Fibroblast of skin of right biceps (primary cell): Measurements from ENCODE around the gene MYCN.
"Not testable (repeated sequence)": the region's sequence is repeated elsewhere in the genome, so short reads cannot be mapped to it uniquely, and the experiment has no call there.

Experiments used
- DNase-seq: peaks from one replicate; pipeline ENCODE4 v3.0.0-alpha.2; 2013

MYCN gene

GRCh38 chr2:15908371-15908770, 32.0 kb upstream of the MYCN start:
- DNase-seq = no peak

- DNase-seq = no peak
Observed at GRCh38 chr2:15909157-15909556, 31.2 kb upstream of the MYCN start.

GRCh38 chr2:15909736-15910135, 30.6 kb upstream of the MYCN start:
- no peak for DNase-seq

DNA sequence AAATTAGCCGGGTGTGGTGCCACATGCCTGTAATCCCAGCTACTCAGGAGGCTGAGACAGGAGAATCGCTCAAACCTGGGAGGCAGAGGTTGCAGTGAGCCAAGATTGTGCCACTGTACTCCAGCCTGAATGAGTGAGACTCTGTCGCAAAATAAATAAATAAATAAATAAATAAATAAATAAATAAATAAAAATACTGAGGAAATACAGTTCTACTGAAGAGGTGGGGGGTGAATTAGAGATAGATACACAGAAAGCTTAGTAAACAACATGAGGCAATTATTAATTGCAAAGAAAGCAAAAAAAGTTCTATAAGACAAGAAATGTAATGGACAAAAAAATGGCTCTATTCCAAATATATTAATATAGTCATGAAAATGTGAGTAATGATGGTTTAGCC, 29.1 kb upstream of the MYCN start:
- not testable (repeated sequence) for DNase-seq

DNA sequence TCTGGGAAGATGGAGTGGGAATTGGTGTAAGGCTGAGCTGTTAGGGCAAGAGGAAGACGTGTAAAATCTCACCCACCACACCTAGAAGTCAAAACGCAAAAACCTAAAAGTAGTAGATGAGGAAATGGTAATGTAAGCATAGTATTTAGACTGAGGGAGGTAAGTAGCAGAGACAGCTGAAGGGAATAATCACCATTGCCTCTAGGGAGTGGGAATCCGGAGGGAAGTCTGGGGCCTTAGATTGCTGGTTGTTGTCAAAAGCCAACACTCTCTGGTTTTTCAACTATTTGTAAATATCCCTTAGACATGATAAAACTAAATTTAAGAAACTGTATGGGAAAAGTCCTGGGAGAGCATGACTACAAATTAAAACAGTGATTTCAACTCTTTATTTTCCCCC, 28.7 kb upstream of the MYCN start:
- no peak for DNase-seq

GRCh38 chr2:15912203-15912602, 28.1 kb upstream of the MYCN start:
- DNase-seq = no peak

DNA sequence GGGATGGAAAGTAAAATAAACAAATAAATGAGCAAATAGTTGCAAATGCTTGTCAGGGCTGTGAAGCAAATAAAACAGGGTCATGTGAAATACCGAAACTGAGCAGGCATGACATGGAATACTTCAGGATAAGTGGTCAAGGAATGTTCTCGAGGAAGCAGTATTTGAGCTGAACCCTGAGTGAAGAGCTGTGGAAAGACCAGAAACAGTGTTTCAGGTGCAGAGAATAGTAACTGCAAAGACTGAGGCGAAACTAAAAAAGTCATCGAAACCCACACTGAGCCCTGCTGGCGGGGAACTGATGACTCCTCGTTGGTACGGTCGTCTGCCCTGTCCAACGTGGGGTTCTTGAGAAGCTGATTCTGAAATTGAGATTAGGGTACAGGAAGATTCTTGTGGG, 27.2 kb upstream of the MYCN start:
- DNase-seq = no peak

GRCh38 chr2:15914596-15915385, 25.6 kb upstream of the MYCN start:
- no peak for DNase-seq

GRCh38 chr2:15915546-15915945, 24.8 kb upstream of the MYCN start:
- DNase-seq = not testable (repeated sequence)

GRCh38 chr2:15916336-15916735, 24.0 kb upstream of the MYCN start:
- DNase-seq = no peak

- no peak for DNase-seq
Observed at GRCh38 chr2:15918761-15919356, 21.5 kb upstream of the MYCN start.

GRCh38 chr2:15919716-15920434, 20.5 kb upstream of the MYCN start:
- no peak for DNase-seq

DNA sequence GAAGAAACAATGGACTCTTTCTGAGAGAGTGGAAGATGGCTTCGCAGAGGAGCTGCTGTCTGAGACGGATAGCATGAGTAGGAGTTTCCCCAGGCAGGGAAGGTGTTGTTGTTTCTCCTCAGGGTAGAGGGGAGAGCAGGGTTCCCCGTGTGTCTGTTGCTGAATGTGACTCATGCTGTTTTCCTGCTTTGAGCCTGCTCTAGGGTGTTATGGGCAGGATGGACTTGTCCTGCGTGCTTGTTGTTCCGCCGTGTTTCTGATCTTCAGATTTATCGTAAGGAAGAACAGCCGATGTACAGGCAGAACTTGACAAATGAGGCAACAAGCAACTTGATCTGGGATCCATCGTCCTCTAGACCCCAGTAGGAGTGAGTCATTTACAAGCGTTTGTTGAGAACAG, 19.7 kb upstream of the MYCN start:
- DNase-seq = no peak

DNA sequence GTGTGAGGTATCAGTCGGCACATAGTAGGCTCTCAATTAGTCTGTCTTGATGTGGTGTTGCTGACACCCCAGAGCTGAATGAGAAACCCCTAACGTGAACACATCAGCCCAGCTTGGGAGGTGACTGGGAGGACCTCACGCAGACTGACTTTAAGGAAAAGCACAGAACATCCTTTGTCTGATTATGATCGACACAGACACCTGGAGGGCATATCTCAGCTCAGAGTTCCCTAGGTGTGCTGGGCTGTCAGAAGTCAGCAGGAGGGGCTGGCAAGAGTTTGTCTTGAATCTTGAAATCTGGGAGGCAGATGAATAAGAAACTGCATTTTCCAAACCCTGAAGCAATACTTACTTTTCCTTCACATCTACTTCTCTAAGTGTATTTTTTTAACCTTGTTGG, 16.8 kb upstream of the MYCN start:
- DNase-seq = no peak

DNA sequence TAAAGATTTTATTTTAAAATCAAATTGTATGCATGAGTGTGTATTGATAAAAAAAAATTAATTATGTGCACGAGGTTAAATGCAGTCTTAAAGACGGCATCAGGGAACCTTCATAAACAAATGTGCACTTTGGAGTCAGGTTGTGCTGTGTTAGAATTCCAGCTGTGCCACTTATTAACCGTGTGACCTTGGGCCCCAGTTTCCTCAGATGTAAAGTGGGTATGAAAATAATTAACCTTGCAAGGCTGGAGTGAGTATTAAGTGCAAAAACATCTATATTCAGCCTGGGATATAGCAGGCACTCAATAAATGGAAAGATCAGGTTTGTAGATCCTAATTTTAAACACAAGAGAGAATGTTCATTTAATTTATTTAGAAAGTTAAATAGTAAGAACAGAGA, 14.5 kb upstream of the MYCN start:
- no peak for DNase-seq

DNA sequence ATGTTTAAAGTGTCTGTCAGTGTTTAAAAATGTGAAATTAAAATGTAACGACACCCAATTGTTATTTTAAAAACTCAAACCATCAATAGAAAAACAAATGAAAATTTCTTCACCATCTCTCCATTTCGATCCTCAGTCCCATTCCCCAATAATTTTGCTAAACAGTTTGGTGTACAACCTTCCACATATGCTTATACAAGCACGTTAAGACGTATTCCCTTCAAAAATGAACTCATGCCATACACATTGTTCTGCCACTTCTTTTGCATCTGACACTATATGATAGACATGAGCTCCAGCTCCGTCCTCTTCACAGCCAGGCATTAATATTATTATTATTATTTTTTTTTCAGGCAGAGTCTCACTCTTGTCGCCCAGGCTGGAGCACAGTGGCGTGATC, 14.1 kb upstream of the MYCN start:
- no peak for DNase-seq

- no peak for DNase-seq
Observed at GRCh38 chr2:15927551-15928218, 12.7 kb upstream of the MYCN start.

DNA sequence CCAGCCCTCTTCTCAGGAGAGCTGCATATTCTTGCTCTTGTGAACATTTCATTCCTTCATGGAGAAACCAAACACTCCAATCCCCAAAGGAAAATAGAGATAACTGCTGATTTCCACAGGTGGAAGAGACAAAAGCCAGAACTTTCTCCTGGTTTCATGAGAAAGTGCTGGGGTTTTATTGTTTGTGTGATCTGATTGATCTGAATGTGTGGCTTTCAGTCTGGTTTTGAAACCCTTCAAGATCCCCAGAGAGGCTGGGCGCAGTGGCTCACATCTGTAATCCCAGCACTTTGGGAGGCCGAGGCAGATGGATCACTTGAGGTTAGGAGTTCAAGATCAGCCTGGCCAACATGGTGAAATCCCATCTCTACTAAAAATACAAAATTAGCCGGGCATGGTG, 11.3 kb upstream of the MYCN start:
- DNase-seq = not testable (repeated sequence)

GRCh38 chr2:15929861-15930260, 10.5 kb upstream of the MYCN start:
- DNase-seq = no peak

- no peak for DNase-seq
Observed at GRCh38 chr2:15930589-15931318, 9.6 kb upstream of the MYCN start.

DNA sequence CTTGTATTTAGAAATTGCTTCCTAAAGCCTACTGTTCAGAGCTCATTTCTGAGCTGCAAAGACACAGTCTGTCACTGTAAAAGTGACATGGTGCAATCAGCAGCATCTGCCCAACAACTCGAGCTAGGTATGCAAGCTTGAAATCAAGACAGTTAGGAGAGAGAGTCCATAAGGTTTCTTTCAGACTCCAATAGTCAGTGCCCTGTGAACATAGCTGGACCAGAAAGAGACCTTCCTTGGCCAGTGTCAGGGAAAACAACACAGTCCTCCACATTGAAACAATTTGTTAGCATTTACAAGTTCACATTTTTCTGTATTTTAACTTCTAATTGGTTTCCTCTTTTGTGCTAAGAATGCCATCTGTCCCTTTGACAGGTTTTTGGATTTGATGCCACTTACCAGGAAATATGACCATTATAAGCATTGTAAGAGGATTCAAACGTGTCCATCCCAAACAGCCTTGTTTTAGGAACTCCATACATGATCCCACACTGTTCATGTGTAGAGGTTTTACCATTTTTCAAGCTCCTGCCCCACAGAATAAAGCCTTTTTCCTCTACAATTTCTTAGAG, 8.9 kb upstream of the MYCN start:
- no peak for DNase-seq

- no peak for DNase-seq
Observed at GRCh38 chr2:15931950-15932349, 8.4 kb upstream of the MYCN start.
